HG02973 (cell line): ENCODE results near the gene NUP214.
"Not testable (repeated sequence)": the region's sequence is repeated elsewhere in the genome, so short reads cannot be mapped to it uniquely, and the experiment has no call there.

Experiments
- ATAC-seq: cut with Tn5 transposase; IDR thresholded peaks from one replicate; pipeline ENCODE4 v1.9.1; 2021; ENCODE audit warnings: moderate library complexity; ENCODE audit not compliant: unreplicated experiment

The NUP214 gene

DNA sequence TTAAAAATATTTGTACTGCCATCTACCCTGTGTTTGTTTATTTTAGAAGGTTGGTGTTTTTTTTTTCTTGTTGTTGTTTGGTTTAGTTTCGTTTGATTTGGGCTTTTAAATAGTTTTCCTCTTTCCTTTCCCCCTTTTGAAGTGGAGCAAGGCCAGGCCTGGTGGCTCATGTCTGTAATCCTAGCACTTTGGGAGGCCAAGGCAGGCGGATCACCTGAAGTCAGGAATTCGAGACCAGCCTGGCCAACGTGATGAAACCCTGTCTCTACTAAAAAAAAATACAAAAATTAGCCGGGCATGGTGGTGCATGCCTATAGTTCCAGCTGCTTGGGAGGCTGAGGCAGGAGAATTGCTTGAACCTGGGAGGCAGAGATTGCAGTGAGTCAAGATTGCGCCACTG, 65.6 kb downstream of the NUP214 start:
- ATAC-seq = not testable (repeated sequence)

DNA sequence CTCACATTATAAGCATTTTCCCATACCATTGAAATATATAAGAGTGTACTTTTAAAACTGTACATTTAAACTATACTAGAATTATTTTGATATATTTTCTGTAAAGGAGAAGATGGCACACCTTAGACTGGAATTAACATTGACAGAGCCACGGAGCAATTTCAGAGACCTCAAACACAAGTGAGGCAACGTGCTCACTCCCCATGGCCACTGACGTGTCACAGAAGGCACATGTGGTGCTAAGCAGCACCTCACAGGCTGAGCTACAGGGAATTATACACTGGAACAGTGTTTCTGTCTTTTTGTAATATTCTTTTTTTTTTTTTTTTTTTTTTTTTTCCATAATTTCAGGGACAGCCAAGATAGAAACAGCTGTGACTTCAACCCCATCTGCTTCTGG, 66.5 kb downstream of the NUP214 start:
- ATAC-seq = no peak

DNA sequence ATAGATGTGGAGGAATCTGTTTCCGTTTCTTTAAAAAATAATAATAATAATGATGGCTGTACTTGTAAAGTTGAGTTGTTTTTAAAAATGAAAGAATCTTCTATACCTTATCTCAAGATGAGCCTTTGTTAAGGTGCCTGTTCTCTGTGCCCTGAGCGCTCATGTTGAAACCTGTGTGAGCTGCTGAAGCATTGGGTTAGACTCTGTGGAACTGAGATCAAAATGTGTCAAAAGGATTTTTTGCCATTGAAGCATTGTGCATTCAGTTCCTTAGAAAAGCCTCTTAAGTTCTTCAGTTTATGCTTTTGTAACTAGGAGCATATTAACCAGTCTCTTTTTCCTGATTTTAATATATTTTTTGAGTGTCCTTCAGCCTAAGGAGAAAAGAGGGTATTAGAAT, 67.7 kb downstream of the NUP214 start:
- no peak for ATAC-seq

DNA sequence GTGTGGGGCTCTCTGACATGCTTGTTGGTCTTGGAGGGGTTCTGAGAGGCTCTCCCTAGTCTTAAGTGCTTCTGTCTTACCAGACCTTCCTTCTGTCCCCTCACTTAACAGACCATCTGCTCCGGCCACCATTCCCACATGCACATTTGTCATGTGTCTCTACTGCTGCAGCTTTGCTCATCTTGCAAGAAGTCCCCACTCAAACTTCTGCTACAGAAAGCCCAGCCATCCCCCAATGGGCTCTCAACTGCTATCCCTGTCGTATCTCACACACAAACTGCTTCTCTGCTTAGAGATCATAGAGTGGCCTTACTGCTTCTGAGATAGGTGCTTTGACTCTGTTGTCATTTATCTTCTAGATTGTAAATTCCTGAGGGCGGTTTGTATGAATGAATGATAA, 69.4 kb downstream of the NUP214 start:
- ATAC-seq = no peak

DNA sequence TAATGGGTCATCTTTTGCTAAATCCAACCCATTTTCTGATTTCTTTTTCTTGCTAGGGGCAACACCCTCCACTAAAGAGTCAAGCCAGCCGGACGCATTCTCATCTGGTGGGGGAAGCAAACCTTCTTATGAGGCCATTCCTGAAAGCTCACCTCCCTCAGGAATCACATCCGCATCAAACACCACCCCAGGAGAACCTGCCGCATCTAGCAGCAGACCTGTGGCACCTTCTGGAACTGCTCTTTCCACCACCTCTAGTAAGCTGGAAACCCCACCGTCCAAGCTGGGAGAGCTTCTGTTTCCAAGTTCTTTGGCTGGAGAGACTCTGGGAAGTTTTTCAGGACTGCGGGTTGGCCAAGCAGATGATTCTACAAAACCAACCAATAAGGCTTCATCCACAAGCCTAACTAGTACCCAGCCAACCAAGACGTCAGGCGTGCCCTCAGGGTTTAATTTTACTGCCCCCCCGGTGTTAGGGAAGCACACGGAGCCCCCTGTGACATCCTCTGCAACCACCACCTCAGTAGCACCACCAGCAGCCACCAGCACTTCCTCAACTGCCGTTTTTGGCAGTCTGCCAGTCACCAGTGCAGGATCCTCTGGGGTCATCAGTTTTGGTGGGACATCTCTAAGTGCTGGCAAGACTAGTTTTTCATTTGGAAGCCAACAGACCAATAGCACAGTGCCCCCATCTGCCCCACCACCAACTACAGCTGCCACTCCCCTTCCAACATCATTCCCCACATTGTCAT, 72.0 kb downstream of the NUP214 start:
- ATAC-seq = no peak

DNA sequence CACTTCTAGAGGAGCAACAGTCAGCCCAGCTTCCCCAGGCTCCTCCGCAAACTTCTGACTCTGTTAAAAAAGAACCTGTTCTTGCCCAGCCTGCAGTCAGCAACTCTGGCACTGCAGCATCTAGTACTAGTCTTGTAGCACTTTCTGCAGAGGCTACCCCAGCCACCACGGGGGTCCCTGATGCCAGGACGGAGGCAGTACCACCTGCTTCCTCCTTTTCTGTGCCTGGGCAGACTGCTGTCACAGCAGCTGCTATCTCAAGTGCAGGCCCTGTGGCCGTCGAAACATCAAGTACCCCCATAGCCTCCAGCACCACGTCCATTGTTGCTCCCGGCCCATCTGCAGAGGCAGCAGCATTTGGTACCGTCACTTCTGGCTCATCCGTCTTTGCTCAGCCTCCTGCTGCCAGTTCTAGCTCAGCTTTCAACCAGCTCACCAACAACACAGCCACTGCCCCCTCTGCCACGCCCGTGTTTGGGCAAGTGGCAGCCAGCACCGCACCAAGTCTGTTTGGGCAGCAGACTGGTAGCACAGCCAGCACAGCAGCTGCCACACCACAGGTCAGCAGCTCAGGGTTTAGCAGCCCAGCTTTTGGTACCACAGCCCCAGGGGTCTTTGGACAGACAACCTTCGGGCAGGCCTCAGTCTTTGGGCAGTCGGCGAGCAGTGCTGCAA, 72.8 kb downstream of the NUP214 start:
- ATAC-seq = no peak

DNA sequence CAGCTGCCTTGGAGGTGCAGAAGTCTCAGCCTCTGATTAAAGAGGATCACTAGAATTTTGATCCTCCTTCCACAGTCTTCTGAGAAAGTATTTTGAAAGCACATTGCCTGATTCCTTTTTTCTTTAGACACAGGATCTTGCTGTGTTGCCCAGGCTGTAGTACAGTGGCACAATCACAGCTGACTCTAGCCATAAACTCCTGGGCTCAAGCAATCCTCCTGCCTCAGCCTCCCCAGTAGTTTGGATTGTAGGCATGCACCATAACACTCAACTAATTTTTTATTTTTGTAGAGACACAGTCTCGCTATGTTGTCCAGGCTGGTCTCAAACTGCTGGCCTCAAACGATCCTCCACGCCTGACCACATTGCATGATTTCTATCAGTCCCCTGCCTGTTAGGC, 76.5 kb downstream of the NUP214 start:
- no peak for ATAC-seq

DNA sequence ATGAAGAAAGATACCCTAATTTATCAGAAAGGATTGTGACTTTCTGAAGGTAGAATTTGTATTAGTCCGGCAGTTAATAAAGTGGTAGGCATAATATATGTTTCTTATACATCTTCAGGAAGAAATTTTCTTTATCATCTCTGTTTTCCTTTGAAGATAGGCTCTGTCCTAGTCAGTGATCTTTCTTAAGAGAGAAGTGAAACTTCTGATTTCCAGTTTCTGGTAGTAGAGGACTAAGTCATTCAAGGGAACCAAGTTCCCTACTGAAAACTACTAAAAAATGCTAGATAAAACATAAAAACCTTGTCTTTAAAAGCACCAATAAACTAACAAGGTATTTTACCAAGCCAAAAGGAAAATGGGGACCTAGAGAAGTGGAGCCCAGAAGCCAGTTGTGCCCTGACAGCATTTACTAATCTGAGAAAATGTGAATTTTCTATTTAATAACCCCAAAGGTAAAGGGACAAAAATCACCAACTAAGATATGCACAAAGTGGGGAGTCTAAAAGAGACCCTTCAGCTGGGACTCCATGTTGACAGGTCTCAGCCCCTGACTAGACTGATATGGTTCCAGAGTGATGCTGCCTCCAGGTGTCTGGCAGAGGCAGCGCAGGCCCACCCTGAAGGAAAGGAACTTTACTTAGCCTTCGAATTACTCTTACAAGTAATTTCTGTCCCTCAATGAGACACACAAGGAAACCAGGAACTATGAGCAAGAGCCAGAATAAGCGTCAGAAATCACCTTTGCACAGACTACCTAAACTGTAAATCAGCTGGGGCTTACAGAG, 78.2 kb downstream of the NUP214 start:
- ATAC-seq = no peak

DNA sequence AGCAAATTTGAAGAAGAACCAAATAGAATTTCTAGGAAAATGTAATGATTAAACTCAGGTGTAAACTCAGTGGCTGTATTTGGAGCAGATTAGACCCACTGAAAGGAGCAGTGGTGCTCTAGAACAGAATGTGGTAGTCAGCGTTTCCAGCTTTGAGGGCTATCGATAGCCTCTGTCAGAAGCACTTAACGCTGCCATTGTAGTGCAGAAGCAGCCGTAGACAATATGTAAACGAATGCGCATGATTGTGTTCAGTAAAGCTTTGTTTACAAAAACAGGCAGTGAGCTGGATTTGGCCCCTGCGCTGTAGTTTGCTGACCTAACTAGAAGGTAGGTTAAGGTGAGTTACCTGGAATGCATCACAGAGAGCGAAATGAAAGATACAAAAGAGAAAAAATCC, 78.9 kb downstream of the NUP214 start:
- ATAC-seq = no peak

DNA sequence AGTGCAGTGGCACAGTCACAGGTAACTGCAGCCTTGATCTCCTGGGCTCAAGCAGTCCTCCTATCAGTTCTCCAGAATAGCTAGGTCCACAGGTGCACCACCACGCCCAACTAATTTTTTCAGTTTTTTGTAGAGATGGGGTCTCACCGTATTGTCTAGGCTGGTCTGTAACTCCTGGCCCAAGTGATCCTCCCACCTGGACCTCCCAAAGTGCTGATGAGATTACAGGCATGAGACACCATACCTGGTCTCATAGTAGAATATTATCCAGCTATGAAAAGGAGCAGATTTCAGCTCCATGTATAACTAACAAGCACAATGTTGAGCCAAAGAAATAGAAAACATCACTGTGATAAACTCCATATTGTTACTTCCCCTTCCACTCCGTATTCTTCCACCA, 81.1 kb downstream of the NUP214 start:
- no peak for ATAC-seq

DNA sequence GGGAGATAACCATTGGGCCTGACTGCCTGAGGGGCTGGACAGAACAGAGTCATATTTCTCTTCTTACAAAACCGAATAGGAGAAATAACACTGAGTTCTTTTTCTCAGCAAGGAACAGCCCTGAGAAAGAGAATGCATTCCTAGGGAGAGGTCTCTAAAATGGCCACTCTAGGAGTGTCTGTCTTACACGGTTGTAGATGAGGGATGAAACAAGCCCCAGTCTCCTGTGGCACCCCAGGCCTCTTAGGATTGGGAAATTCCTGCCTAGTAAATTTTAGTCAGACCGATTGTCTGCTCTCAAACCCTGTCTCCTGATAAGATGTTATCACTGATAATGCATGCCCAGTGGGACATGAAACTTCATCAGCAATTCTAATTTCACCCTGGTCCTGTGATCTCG, 86.5 kb downstream of the NUP214 start:
- ATAC-seq = not testable (repeated sequence)

DNA sequence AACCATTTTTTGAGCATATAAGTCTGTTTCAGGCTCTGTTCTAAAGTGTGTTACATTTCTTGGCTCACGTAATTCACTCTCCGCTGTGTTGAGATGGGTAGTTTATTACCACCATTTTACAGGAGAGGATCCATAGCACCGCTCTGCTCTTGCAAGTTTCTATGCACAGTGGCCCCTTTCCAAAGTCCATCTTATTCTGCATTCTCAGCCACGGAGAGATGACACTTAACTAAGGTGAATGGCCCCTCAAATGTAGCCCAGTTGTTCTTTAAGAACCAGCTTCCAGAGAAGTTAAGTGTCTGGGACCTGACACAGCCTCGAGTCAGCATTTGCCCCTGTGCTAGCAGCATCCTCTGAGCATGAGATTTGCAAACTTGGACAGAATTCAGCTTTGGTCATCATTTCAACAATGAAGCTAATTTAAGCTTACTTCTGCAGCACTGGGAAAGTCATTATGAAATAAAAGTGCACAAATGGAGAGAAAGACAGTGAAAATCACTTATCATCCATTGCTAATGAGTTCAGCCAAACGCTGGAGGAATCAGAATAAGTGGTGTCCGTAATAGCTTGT, 89.0 kb downstream of the NUP214 start:
- ATAC-seq = no peak

DNA sequence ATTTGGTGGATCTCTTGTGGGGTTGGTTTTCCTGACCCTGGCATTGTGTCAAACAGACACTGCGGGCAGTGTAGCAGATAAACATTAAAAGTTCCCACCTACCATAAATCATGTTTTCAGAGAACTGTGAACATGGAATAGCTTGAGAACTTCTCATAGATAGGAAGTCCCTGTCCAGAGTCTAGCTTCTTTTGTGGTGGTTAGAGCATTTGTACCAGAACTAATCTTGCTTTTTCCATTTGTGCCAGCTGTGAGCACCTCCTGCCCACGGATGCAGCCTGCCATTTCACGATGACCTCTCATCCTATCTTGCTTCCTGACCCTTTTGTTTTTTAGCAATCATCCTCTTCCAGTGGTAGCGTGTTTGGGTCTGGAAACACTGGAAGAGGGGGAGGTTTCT, 89.5 kb downstream of the NUP214 start:
- no peak for ATAC-seq

DNA sequence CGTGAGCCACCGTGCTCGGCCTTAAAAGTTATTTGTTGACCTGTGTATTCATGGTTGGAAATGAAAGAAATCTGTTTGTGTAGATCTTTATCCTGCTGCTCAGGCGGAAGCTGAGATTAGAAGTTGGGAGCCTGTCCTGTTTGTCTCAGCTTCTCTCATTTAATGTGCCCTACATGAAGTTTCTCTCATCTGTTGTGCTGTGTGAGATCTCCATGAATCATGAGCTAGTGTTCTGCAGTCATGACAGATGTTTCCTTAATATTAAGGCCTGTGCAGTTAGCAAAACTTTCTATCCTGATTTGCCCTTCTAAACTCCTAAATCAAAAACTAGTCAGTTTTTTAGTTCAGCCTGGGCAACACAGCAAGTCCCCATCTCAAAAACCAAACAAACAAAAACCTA, 91.4 kb downstream of the NUP214 start:
- no peak for ATAC-seq

DNA sequence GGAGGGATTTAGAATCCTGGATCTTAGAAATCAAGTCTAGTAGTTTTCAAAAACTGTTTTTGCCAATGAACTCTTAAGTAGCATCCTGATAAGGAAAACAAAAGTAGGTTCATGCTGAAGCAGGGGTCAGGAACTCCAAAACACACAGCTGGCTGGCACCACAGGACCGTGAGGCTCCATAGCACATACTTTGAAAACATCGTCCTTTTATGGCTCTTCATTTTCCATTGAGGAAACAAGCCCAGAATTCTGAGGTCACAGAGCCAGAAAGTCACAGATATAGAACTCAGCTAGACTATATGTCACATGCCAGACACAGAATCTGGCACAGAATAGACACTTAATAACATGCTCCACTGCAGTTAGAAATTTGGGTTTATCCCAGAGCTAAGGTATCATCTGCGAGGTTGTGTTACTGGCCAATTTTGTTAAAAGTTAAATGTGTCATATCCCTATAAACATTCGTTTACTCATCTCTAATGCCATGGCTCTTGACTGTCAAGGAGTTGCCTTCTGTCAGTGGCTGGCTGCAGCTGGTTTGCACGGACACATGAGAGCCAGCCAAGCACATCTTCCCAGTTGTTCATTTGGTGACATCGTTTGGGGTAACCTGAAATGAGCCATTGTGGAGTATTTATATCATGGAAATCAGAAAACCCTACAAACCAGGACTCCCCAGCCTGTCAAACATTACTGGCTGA, 92.1 kb downstream of the NUP214 start:
- ATAC-seq = no peak

DNA sequence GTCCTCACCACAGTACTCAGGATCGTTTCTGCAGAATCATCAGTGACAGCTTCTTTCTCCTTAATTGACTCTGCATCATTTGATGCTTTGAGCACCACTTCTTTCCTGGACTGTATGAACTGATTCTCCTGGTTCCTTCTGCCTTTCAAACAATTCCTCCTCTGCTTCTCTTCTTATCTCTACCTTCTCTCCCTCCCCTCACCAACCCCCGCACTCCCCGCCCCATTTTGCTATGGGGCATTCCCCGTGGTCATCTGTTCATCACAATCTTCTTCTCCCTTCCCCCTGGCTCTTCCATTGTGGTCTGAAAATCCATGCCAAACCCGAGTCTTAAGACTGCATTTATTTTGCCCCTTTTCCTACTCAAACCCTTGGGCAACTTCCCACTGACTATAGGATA, 93.0 kb downstream of the NUP214 start:
- ATAC-seq = no peak

DNA sequence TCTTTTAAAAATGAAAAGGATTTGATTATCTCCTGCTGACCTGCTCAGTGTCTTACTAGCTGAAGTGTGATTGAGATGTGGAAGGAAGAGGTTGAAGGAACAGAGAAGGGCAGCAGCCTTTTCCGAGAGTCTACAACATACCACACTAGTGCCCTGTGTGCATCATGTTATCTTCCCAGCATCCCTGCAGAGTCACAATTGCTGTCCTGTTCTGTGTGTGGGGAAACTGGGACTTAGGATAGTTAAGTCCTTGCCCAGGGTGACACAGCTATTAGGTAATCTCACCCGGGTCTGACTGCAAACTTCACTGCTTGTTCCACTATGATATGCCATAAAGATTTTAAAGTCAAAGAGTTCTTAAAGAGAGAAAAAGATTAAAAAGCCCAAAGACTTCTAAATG, 95.1 kb downstream of the NUP214 start:
- ATAC-seq = no peak

DNA sequence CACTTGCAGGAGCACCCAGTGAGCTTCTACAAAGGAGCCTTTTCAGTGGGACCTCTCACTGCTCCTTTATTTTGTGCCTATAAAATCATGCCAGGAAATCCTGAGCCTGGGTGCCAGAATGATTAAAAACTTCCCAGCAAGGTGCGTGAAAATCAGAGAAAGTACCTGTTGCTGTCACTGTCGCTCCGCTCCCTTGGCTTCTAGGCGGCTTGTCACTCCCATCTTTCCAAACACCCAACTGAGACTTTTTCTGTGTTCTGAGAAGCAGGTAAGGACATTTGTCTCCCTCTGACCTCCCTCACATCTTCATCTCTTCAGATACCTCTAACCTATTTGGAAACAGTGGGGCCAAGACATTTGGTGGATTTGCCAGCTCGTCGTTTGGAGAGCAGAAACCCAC, 97.1 kb downstream of the NUP214 start:
- ATAC-seq = no peak

DNA sequence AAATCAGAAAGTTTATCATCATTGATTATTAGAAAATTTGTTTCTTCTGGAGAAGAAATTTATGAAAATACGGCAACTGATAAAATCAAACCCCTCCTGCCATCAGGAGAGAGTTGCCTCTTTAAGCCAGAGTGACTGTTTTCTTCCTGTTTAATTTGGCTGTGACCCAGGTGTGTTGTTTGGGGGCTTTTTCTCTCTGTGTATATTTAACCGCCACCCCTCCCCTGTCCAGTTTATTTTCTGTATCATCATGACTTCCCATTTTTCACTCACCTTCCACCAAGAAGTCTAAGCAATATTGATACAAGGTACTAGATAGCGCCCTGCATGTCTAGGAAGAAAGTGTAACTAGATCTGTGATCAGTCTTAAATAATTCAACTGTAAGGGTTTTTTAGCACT, 100.8 kb downstream of the NUP214 start:
- ATAC-seq = no peak

DNA sequence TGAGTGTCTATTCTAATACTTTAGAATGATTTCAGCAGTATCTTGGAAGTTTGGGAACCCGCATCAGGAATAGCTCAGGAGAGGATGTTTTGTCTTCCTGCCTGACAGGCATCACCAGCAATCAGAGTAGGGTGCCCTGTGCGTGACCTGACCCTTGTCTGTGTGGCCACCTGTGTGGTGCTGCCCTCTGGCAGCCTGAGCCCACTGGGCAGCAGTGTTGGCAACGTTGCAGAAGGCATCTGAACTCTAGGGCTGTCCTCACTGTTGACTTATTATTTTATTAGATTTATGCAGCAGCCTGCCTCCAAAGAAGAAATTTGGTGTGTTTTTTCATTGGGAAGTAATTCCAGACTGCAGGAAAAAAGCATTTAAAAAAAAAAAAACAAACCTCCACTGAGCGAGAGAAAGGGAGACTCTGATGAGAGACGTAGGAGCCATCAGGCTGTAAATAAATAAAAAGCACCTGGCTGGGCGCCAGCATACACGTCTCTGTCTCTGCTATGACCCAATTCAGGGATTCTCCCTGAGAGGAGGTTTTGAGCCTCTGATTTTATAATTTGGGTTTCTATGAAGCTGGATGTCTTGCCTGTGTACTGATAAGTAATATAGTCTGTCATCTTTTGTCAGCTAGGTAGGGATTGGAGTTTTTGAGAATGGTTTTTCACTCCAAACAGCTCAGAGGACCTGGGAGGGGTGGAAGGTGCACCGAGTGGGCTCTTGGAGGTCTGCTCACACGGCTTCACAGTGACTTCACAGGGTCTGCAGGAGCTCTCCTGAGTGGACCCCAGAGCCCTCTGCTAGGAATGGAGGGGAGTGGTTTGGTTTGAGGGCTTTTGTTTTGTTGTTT, 101.9 kb downstream of the NUP214 start:
- no peak for ATAC-seq
